ENCODE measurements around the gene GPATCH1. TPM values are rescaled to one million over a fixed set of nuclear protein-coding genes. Genes with fewer than 3 reads are reported as not detected.
"Not testable (repeated sequence)": the region's sequence is repeated elsewhere in the genome, so short reads cannot be mapped to it uniquely, and the experiment has no call there.

The GPATCH1 gene
- total RNA-seq (2021; fragmentation: NEBNext Ultra II Directional; extraction: Animal tissue kit (Norgen Biotek cat#: 25700)), result 1 to 10 TPM; 5.9 to 7.8 (median 7.0) TPM
- long read RNA-seq, partial matches to known transcripts, result 3 of 6 reads
- long read RNA-seq, other reads (novel, unspliced or antisense), result 1 of 6 reads

DNA sequence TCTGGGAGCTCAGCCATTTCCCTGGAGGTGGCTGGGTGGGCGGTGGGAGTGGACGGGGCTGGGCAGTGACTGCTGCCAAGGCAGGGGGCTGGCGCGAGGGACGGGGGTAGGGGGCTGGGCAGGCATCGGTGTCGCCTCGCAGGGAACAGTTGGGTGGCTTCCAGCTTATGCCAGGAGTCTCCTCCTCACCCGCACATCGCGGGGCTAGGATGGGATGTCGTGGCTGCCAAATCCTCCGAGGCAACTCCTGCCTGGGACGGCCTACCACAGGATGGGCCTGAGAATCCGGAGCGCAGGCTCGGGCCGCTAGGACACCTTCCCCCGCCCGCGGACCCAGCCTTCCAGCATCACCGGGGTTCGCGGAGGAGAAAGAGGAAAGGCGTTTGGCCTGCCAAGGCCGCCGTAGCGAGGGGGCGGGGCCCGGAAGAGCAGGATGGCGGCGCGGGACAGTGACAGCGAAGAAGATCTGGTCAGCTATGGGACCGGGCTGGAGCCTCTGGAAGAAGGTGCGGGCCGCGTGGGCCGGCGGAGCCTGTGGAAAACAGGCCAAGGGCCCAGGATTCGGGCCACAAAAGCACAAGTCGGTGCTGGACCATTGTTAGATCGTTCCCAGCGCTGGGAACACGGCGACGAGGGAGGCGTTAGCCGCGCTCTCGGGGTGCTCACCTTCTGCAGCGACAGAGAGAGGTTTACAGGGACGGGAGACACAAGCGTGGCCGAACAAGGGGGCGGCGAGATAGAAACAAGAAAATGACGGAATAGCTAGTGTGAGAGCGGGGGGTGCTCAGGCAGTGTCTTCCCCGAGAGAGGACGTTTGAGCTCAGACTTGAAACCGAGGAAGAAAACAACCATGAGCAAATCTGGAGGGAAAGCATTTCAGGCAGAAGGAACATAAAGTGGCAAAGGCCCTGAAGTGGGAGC, at the start of gene GPATCH1:
Gene GPATCH1, plus strand, starts transcription at position 421 of the 921 bp plus-strand sequence. Its CDS starts 13 bp downstream, at position 434.
- H3K9me3 Mint-ChIP-seq, result no peaks in the 10 kb centered on the region
- peak within 1 kb of the TSS; percentile 96 for H3K4me3 Mint-ChIP-seq
- H3K36me3 Mint-ChIP-seq (ENCODE audit: low read depth), result no peaks in the 10 kb centered on the region
- no peaks in the 10 kb centered on the region; the same call in 1 of the 2 replicates for H3K27me3 Mint-ChIP-seq (ENCODE audit: insufficient read depth)
- peak within 1 kb of the TSS; percentile 89 for H3K27ac Mint-ChIP-seq
- DNase-seq, result peak; percentile 83
- TF ChIP-seq, protein P1, sequence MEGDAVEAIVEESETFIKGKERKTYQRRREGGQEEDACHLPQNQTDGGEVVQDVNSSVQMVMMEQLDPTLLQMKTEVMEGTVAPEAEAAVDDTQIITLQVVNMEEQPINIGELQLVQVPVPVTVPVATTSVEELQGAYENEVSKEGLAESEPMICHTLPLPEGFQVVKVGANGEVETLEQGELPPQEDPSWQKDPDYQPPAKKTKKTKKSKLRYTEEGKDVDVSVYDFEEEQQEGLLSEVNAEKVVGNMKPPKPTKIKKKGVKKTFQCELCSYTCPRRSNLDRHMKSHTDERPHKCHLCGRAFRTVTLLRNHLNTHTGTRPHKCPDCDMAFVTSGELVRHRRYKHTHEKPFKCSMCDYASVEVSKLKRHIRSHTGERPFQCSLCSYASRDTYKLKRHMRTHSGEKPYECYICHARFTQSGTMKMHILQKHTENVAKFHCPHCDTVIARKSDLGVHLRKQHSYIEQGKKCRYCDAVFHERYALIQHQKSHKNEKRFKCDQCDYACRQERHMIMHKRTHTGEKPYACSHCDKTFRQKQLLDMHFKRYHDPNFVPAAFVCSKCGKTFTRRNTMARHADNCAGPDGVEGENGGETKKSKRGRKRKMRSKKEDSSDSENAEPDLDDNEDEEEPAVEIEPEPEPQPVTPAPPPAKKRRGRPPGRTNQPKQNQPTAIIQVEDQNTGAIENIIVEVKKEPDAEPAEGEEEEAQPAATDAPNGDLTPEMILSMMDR (IDR thresholded peaks at IDR 0.05), result no peak
- peaks cover 29% of the 10 kb centered on the region for H3K4me1 Mint-ChIP-seq (ENCODE audit: low read depth)

- Mint-ChIP-seq H3K4me1 (ENCODE audit: low read depth) (no peaks in the 10 kb centered on the region), H3K4me3 (no peak overlapping the region), H3K36me3 (ENCODE audit: low read depth) (peaks cover 12% of the 10 kb centered on the region), H3K9me3 (peaks cover 5% of the 10 kb centered on the region), H3K27me3 (ENCODE audit: insufficient read depth) (no peaks in the 10 kb centered on the region), H3K27ac (no peak overlapping the region)
- no peak for DNase-seq
- TF ChIP-seq, protein P1 (IDR thresholded peaks at IDR 0.05), result no peak
These were observed 48.7 kb upstream of the GPATCH1 start for GRCh38 chr19:33032218-33032781.

GRCh38 chr19:33035461-33035860, 45.5 kb upstream of the GPATCH1 start:
- Mint-ChIP-seq H3K27me3 (ENCODE audit: insufficient read depth) (no peaks in the 10 kb centered on the region; the same call in 1 of the 2 replicates), H3K4me3 (no peak overlapping the region), H3K9me3 (no peaks in the 10 kb centered on the region), H3K27ac (no peak overlapping the region), H3K36me3 (ENCODE audit: low read depth) (no peaks in the 10 kb centered on the region), H3K4me1 (ENCODE audit: low read depth) (no peaks in the 10 kb centered on the region)
- TF ChIP-seq, protein P1 (IDR thresholded peaks at IDR 0.05), result no peak
- no peak for DNase-seq

DNA sequence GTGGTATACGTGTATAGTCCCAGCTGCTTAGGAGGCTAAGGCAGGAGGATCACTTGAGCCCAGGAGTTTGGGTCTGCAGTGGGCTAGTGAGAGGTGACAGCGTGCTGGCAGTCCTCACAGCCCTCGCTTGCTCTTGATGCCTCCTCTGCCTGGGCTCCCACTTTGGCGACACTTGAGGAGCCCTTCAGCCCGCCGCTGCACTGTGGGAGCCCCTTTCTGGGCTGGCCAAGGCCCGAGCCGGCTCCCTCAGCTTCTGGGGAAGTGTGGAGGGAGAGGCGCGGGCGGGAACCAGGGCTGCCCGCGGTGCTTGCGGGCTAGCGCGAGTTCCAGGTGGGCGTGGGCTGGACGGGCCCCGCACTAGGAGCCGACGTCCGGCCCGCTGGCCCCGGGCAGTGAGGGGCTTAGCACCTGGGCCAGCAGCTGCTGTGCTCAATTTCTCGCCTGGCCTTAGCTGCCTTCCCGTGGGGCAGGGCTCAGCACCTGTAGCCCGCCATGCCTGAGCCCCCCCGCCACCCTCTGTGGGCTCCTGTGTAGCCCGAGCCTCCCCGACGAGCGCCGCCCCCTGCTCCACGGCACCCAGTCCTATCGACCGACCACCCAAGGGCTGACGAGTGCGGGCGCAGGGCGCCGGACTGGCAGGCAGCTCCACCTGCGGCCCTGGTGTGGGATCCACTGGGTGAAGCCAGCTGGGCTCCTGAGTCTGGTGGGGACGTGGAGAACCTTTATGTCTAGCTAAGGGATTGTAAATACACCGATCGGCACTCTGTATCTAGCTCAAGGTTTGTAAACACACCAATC, 44.4 kb upstream of the GPATCH1 start:
- not testable (repeated sequence) for H3K27me3 Mint-ChIP-seq (ENCODE audit: insufficient read depth); H3K36me3 Mint-ChIP-seq (ENCODE audit: low read depth); H3K27ac Mint-ChIP-seq; DNase-seq; H3K4me3 Mint-ChIP-seq; H3K4me1 Mint-ChIP-seq (ENCODE audit: low read depth); H3K9me3 Mint-ChIP-seq

DNA sequence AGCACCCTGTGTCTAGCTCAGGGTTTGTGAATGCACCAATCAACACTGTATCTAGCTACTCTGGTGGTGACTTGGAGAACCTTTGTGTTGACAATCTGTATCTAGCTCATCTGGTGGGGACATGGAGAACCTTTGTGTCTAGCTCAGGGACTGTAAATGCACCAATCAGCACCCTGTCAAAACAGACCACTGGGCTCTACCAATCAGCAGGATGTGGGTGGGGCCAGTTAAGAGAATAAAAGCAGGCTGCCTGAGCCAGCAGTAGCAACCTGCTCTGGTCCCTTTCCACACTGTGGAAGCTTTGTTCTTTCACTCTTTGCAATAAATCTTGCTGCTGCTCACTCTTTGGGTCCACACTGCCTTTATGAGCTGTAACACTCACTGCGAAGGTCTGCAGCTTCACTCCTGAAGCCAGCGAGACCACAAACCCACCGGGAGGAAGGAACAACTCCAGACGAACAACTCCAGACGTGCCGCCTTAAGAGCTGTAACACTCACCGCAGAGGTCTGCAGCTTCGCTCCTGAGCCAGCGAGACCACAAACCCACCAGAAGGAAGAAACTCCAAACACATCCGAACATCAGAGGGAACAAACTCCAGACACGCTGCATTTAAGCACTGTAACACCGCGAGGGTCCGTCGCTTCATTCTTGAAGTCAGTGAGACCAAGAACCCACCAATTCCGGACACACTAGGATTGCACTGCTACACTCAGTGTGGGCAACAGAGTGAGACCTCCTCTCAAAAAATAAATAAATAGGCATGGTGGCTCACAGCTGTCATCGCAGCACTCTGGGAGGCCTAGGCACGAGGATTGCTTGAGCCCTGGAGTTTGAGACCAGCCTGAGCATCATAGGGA, 43.6 kb upstream of the GPATCH1 start:
- H3K27ac Mint-ChIP-seq; H3K4me1 Mint-ChIP-seq (ENCODE audit: low read depth); DNase-seq; H3K27me3 Mint-ChIP-seq (ENCODE audit: insufficient read depth); H3K36me3 Mint-ChIP-seq (ENCODE audit: low read depth); H3K9me3 Mint-ChIP-seq; H3K4me3 Mint-ChIP-seq: not testable (repeated sequence)
